Ishikawa (cell line): ENCODE data around the gene LAD1.

Source experiments
- EP300 ChIP-seq: IDR thresholded peaks from 2 replicates; pipeline ENCODE4 v1.6.1; 2012; ENCODE audit warnings: borderline replicate concordance
- NFIC ChIP-seq: IDR thresholded peaks from 2 replicates; pipeline ENCODE4 v1.6.1; 2012
- TF ChIP-seq, protein P1 (sequence below): IDR thresholded peaks from 2 replicates; pipeline ENCODE4 v1.6.1; 2012; ENCODE audit warnings: low read depth, mild to moderate bottlenecking
- TF ChIP-seq, protein P2 (sequence below): IDR thresholded peaks from 2 replicates; pipeline ENCODE4 v1.6.1; 2012

GRCh38 chr1:201348211-201348566 is 50.9 kb downstream of the LAD1 start:
- TF ChIP-seq EP300 (no peak), NFIC (no peak)
- TF ChIP-seq, protein P1, sequence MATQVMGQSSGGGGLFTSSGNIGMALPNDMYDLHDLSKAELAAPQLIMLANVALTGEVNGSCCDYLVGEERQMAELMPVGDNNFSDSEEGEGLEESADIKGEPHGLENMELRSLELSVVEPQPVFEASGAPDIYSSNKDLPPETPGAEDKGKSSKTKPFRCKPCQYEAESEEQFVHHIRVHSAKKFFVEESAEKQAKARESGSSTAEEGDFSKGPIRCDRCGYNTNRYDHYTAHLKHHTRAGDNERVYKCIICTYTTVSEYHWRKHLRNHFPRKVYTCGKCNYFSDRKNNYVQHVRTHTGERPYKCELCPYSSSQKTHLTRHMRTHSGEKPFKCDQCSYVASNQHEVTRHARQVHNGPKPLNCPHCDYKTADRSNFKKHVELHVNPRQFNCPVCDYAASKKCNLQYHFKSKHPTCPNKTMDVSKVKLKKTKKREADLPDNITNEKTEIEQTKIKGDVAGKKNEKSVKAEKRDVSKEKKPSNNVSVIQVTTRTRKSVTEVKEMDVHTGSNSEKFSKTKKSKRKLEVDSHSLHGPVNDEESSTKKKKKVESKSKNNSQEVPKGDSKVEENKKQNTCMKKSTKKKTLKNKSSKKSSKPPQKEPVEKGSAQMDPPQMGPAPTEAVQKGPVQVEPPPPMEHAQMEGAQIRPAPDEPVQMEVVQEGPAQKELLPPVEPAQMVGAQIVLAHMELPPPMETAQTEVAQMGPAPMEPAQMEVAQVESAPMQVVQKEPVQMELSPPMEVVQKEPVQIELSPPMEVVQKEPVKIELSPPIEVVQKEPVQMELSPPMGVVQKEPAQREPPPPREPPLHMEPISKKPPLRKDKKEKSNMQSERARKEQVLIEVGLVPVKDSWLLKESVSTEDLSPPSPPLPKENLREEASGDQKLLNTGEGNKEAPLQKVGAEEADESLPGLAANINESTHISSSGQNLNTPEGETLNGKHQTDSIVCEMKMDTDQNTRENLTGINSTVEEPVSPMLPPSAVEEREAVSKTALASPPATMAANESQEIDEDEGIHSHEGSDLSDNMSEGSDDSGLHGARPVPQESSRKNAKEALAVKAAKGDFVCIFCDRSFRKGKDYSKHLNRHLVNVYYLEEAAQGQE: no peak
- TF ChIP-seq, protein P2, sequence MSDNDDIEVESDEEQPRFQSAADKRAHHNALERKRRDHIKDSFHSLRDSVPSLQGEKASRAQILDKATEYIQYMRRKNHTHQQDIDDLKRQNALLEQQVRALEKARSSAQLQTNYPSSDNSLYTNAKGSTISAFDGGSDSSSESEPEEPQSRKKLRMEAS: no peak
